GM21529 (cell line): ENCODE measurements around the gene RDH12.

Experiments
- ATAC-seq: cut with Tn5 transposase; IDR thresholded peaks from one replicate; pipeline ENCODE4 v1.9.1; 2021; ENCODE audit not compliant: unreplicated experiment

The RDH12 gene

GRCh38 chr14:67746927-67747326 lies 45.2 kb downstream of the RDH12 start:
- ATAC-seq, result no peak

- ATAC-seq, result no peak
Observed at GRCh38 chr14:67748312-67748711, 46.6 kb downstream of the RDH12 start.

GRCh38 chr14:67749341-67750084 lies 47.8 kb downstream of the RDH12 start:
- ATAC-seq, result no peak

GRCh38 chr14:67756496-67756895 lies 54.8 kb downstream of the RDH12 start:
- no peak for ATAC-seq

- no peak for ATAC-seq
Observed at GRCh38 chr14:67757175-67757574, 55.5 kb downstream of the RDH12 start.

- ATAC-seq, result no peak
Observed at GRCh38 chr14:67759916-67760315, 58.2 kb downstream of the RDH12 start.

GRCh38 chr14:67762051-67762450 lies 60.4 kb downstream of the RDH12 start:
- ATAC-seq, result no peak

- ATAC-seq, result no peak
Observed at GRCh38 chr14:67763158-67763822, 61.6 kb downstream of the RDH12 start.

GRCh38 chr14:67764496-67764895 lies 62.8 kb downstream of the RDH12 start:
- ATAC-seq, result no peak

GRCh38 chr14:67765192-67765834 lies 63.6 kb downstream of the RDH12 start:
- no peak for ATAC-seq

- no peak for ATAC-seq
Observed at GRCh38 chr14:67766035-67766680, 64.5 kb downstream of the RDH12 start.

GRCh38 chr14:67768219-67768618 lies 66.5 kb downstream of the RDH12 start:
- no peak for ATAC-seq

GRCh38 chr14:67773844-67774377 lies 72.2 kb downstream of the RDH12 start:
- no peak for ATAC-seq

GRCh38 chr14:67776653-67777322 lies 75.1 kb downstream of the RDH12 start:
- no peak for ATAC-seq

- ATAC-seq, result no peak
Observed at GRCh38 chr14:67778792-67779191, 77.1 kb downstream of the RDH12 start.

GRCh38 chr14:67782090-67782489 lies 80.4 kb downstream of the RDH12 start:
- no peak for ATAC-seq
